ENCODE data around the gene COQ8B. TPM values are rescaled to one million over a fixed set of nuclear protein-coding genes. Genes with fewer than 3 reads are reported as not detected.

COQ8B gene
- total and polyA plus RNA-seq, 7 donors = 24.7 to 59.3 (median 35.9) TPM

- Histone ChIP-seq H3K9me3 (no peaks in the 10 kb centered on the region), H3K27me3 (no peaks in the 10 kb centered on the region), H3K36me3 (peaks cover 20 to 100% (median 69%) of the 10 kb centered on the region in 4 donors), H3K4me3 (no peak overlapping the region), H3K4me1 (no peaks in the 10 kb centered on the region), H3K27ac (no peak overlapping the region)
- 84 to 85% methylated on average over 4 of the region's 4 CpGs for WGBS, 2 donors
- peak; percentile 46 for DNase-seq
- TF ChIP-seq POLR2AphosphoS5 (IDR thresholded peaks at IDR 0.05) (no peak), POLR2A (IDR thresholded peaks at IDR 0.05) (no peak)
- intact Hi-C loops (cut with DNase I) = no loop called here
These were observed 35.6 kb downstream of the COQ8B start for GRCh38 chr19:40681039-40681438.

GRCh38 chr19:40677156-40677555, 39.5 kb downstream of the COQ8B start:
- peaks cover 37 to 99% (median 79%) of the 10 kb centered on the region in 4 donors for H3K36me3 ChIP-seq
- no peak for DNase-seq
- 96 to 97% methylated on average over 23 of the region's 23 CpGs for WGBS, 2 donors
- H3K4me1 ChIP-seq = no peaks in the 10 kb centered on the region
- intact Hi-C loops (cut with DNase I) = no loop called here
- no peak for TF ChIP-seq POLR2A (IDR thresholded peaks at IDR 0.05)
- TF ChIP-seq EP300 (IDR thresholded peaks at IDR 0.05) = no peak
- no peak for TF ChIP-seq CTCF (IDR thresholded peaks at IDR 0.05)
- TF ChIP-seq POLR2AphosphoS5 (IDR thresholded peaks at IDR 0.05) = no peak
- H3K27me3 ChIP-seq = no peaks in the 10 kb centered on the region
- H3K4me3 ChIP-seq = no peak overlapping the region
- no peak overlapping the region for H3K27ac ChIP-seq
- no peaks in the 10 kb centered on the region for H3K9me3 ChIP-seq

GRCh38 chr19:40674291-40674690, 42.4 kb downstream of the COQ8B start:
- intact Hi-C loops (cut with DNase I) = no loop called here
- H3K36me3 ChIP-seq = peaks cover 58 to 99% (median 78%) of the 10 kb centered on the region in 4 donors
- WGBS, 2 donors = 89 to 92% methylated on average over 3 of the region's 3 CpGs

GRCh38 chr19:40673397-40673796, 43.3 kb downstream of the COQ8B start:
- Histone ChIP-seq H3K27ac (no peak overlapping the region), H3K27me3 (no peaks in the 10 kb centered on the region), H3K36me3 (peaks cover 62 to 99% (median 75%) of the 10 kb centered on the region in 4 donors), H3K4me3 (no peak overlapping the region), H3K4me1 (no peaks in the 10 kb centered on the region), H3K9me3 (no peaks in the 10 kb centered on the region)
- intact Hi-C loops (cut with DNase I) = no loop called here
- 95 to 96% methylated on average over 11 of the region's 11 CpGs for WGBS, 2 donors
- TF ChIP-seq POLR2A (IDR thresholded peaks at IDR 0.05) (no peak), POLR2AphosphoS5 (IDR thresholded peaks at IDR 0.05) (no peak), EP300 (IDR thresholded peaks at IDR 0.05) (no peak)
- DNase-seq = no peak

More at GRCh38 chr19:40674291-40674690, 42.4 kb downstream of the COQ8B start:
- no peaks in the 10 kb centered on the region for H3K9me3 ChIP-seq
- no peaks in the 10 kb centered on the region for H3K4me1 ChIP-seq
- H3K4me3 ChIP-seq = no peak overlapping the region
- no peaks in the 10 kb centered on the region for H3K27me3 ChIP-seq
- no peak for TF ChIP-seq CTCF (IDR thresholded peaks at IDR 0.05)
- no peak for TF ChIP-seq POLR2AphosphoS5 (IDR thresholded peaks at IDR 0.05)
- TF ChIP-seq POLR2A (IDR thresholded peaks at IDR 0.05) = no peak
- TF ChIP-seq EP300 (IDR thresholded peaks at IDR 0.05) = no peak
- no peak overlapping the region for H3K27ac ChIP-seq
- DNase-seq = no peak

GRCh38 chr19:40672573-40673299, 44.0 kb downstream of the COQ8B start:
- TF ChIP-seq EP300 (IDR thresholded peaks at IDR 0.05) (no peak), CTCF (IDR thresholded peaks at IDR 0.05) (no peak), POLR2A (IDR thresholded peaks at IDR 0.05) (no peak), POLR2AphosphoS5 (IDR thresholded peaks at IDR 0.05) (no peak)
- no peak overlapping the region for H3K4me3 ChIP-seq
- H3K27me3 ChIP-seq = no peaks in the 10 kb centered on the region
- peaks cover 57 to 99% (median 71%) of the 10 kb centered on the region in 4 donors for H3K36me3 ChIP-seq
- H3K4me1 ChIP-seq = no peaks in the 10 kb centered on the region
- no peak for DNase-seq
- H3K9me3 ChIP-seq = no peaks in the 10 kb centered on the region
- WGBS, 2 donors = 94 to 95% methylated on average over 7 of the region's 7 CpGs
- no peak overlapping the region for H3K27ac ChIP-seq
- intact Hi-C loops (cut with DNase I) = no loop called here

Measured in sigmoid colon (tissue), 7 donors.